Breast epithelium (tissue), 3 donors: Measurements from ENCODE around the gene ATP13A4.

Experiments used
- POLR2A ChIP-seq: fragments of 450-650 bp; IDR thresholded peaks from one replicate; pipeline ENCODE4 v1.6.1; 2016; ENCODE audit warnings: antibody characterized with exemption, mild to moderate bottlenecking, moderate library complexity
- TF ChIP-seq, protein P1 (sequence below), 3 donors: fragments of 450-650 bp; IDR thresholded peaks; one replicate each; pipeline ENCODE4 v1.5.1; 2016 to 2017; ENCODE audit warnings: antibody characterized with exemption in 3 of 3, mild to moderate bottlenecking in 3 of 3, moderate library complexity in 3 of 3

DNA sequence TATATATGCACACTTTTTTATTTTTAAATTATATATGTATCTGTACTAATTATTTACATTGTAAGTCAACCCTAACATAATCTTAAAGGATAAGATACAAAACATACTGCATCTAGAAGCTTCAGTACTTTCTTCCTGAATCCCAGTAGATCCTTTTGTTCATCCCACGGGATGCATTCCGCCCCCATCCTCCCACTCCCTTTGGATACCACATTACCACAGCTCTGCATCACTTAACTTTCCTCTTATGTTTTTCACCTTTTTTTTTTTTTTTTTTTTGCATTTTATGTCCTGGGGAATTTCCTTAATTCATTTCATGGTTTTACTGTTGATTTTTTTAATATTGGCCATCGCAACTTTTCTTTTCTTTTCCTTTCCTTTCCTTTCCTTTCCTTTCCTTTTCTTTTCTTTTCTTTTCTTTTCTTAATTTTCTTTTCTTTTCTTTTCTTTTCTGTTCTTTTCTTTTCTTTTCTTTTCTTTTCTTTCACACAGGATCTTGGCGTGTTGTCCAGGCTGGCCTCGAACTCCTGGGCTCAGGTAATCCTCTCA is 41.3 kb upstream of the ATP13A4 start:
- TF ChIP-seq, protein P1, sequence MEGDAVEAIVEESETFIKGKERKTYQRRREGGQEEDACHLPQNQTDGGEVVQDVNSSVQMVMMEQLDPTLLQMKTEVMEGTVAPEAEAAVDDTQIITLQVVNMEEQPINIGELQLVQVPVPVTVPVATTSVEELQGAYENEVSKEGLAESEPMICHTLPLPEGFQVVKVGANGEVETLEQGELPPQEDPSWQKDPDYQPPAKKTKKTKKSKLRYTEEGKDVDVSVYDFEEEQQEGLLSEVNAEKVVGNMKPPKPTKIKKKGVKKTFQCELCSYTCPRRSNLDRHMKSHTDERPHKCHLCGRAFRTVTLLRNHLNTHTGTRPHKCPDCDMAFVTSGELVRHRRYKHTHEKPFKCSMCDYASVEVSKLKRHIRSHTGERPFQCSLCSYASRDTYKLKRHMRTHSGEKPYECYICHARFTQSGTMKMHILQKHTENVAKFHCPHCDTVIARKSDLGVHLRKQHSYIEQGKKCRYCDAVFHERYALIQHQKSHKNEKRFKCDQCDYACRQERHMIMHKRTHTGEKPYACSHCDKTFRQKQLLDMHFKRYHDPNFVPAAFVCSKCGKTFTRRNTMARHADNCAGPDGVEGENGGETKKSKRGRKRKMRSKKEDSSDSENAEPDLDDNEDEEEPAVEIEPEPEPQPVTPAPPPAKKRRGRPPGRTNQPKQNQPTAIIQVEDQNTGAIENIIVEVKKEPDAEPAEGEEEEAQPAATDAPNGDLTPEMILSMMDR (IDR thresholded peaks at IDR 0.05) = no peak
- TF ChIP-seq POLR2A = no peak
